Smooth muscle cell (in vitro differentiated cells): Measurements from ENCODE around the gene CDH15. TPM values are rescaled to one million over a fixed set of nuclear protein-coding genes. Genes with fewer than 3 reads are reported as not detected.

Experiments used
- DNase-seq: peaks from one replicate; lab custom pipeline; 2025; ENCODE audit not compliant: unreplicated experiment; lab: John Stamatoyannopoulos, UW
- H2AFZ ChIP-seq: fragments of 200-600 bp; sonication (generic); 2 replicates; pipeline ENCODE4 v1.6.0; 2016; ENCODE audit warnings: antibody characterized with exemption, low read depth, mild to moderate bottlenecking
- H3F3A ChIP-seq: fragments of 200-600 bp; sonication (generic); 2 replicates; pipeline ENCODE4 v1.6.0; 2017; ENCODE audit warnings: antibody characterized with exemption, low read depth
- H3K27ac ChIP-seq: fragments of 200-600 bp; sonication (generic); 2 replicates; pipeline ENCODE4 v1.5.1; 2016; ENCODE audit warnings: low read depth, mild to moderate bottlenecking
- H3K27me3 ChIP-seq: fragments of 200-600 bp; sonication (generic); 2 replicates; pipeline ENCODE4 v1.6.1; 2016; ENCODE audit warnings: low read depth, mild to moderate bottlenecking
- H3K36me3 ChIP-seq: fragments of 200-600 bp; sonication (generic); 2 replicates; pipeline ENCODE4 v1.5.1; 2016; ENCODE audit warnings: low read depth
- H3K4me1 ChIP-seq: fragments of 200-600 bp; sonication (generic); 2 replicates; pipeline ENCODE4 v1.5.1; 2016; ENCODE audit warnings: low read depth
- H3K4me2 ChIP-seq: fragments of 200-600 bp; sonication (generic); 2 replicates; pipeline ENCODE4 v1.6.0; 2016; ENCODE audit warnings: mild to moderate bottlenecking
- H3K4me3 ChIP-seq: fragments of 200-600 bp; sonication (generic); 2 replicates; pipeline ENCODE4 v1.5.1; 2016; ENCODE audit warnings: mild to moderate bottlenecking
- H3K79me2 ChIP-seq: fragments of 200-600 bp; sonication (generic); 2 replicates; pipeline ENCODE4 v1.6.0; 2016; ENCODE audit warnings: low read depth, mild to moderate bottlenecking
- H3K9ac ChIP-seq: fragments of 200-600 bp; sonication (generic); 2 replicates; pipeline ENCODE4 v1.6.0; 2016; ENCODE audit warnings: low read depth
- H3K9me3 ChIP-seq: fragments of 200-600 bp; sonication (generic); replicated peaks from 2 replicates; pipeline ENCODE4 v1.5.1; 2016; ENCODE audit warnings: low read depth
- H4K20me1 ChIP-seq: fragments of 200-600 bp; sonication (generic); 2 replicates; pipeline ENCODE4 v1.6.0; 2016; ENCODE audit warnings: low read depth
- CTCF ChIP-seq: fragments of 200-600 bp; sonication (generic); IDR thresholded peaks from 2 replicates; pipeline ENCODE4 v1.5.1; 2017; ENCODE audit warnings: borderline replicate concordance, mild to moderate bottlenecking, antibody characterized with exemption; ENCODE audit not compliant: insufficient read depth, poor library complexity, severe bottlenecking
- WGBS: methylation state at CpG from one replicate; pipeline ENCODE4 v1.1.7; 2016; ENCODE audit warnings: low lambda C conversion rate; 5-methylcytosine and 5-hydroxymethylcytosine counted together
- polyA plus RNA-seq: library from polyadenylated mRNA; unstranded; fragments of >200 nt; fragmentation: Nextera tagmentation; extraction: Ambion mirVana; gene quantifications from 2 replicates; pipeline ENCODE4 v1.2.1, GENCODE V29; 2016
- total RNA-seq: library from RNA; depleted of rRNA; stranded (reverse); fragments of >200 nt; gene quantifications from 2 replicates; pipeline ENCODE4 v1.2.3, GENCODE V29; 2014

CDH15 gene
- total and polyA plus RNA-seq, 2 experiments from 2014 or later = 0.36 to 1.4 TPM

- H3K4me1 ChIP-seq = no peaks in the 10 kb centered on the region
- no peak overlapping the region for H3K4me3 ChIP-seq
- no peaks in the 10 kb centered on the region for H3K27me3 ChIP-seq
- TF ChIP-seq CTCF = no peak
- no peak overlapping the region for H3K9ac ChIP-seq
- no peaks in the 10 kb centered on the region for H3K36me3 ChIP-seq
- no peaks in the 10 kb centered on the region for H4K20me1 ChIP-seq
- no peak overlapping the region for H2AFZ ChIP-seq
- no peaks in the 10 kb centered on the region for H3K79me2 ChIP-seq
- no peaks in the 10 kb centered on the region for H3F3A ChIP-seq
- no peak for DNase-seq
- no peak overlapping the region for H3K4me2 ChIP-seq
- H3K27ac ChIP-seq = no peak overlapping the region
- no peaks in the 10 kb centered on the region for H3K9me3 ChIP-seq
- 97% methylated on average over 20 of the region's 21 CpGs for WGBS
Observed at GRCh38 chr16:89146211-89147005, 25.1 kb upstream of the CDH15 start.

GRCh38 chr16:89147085-89147817 lies 24.3 kb upstream of the CDH15 start:
- H4K20me1 ChIP-seq = no peaks in the 10 kb centered on the region
- no peaks in the 10 kb centered on the region for H3K27me3 ChIP-seq
- H3K4me1 ChIP-seq = no peaks in the 10 kb centered on the region
- H3K36me3 ChIP-seq = no peaks in the 10 kb centered on the region
- no peak overlapping the region for H3K27ac ChIP-seq
- TF ChIP-seq CTCF = no peak
- H3K9me3 ChIP-seq = no peaks in the 10 kb centered on the region
- DNase-seq = no peak
- H3K4me2 ChIP-seq = no peak overlapping the region
- H2AFZ ChIP-seq = no peak overlapping the region
- no peak overlapping the region for H3K9ac ChIP-seq
- H3F3A ChIP-seq = no peaks in the 10 kb centered on the region
- no peaks in the 10 kb centered on the region for H3K79me2 ChIP-seq
- no peak overlapping the region for H3K4me3 ChIP-seq
- WGBS = 83% methylated on average over 5 of the region's 11 CpGs

- Histone ChIP-seq H4K20me1 (no peaks in the 10 kb centered on the region), H3K9me3 (no peaks in the 10 kb centered on the region), H3K4me2 (no peak overlapping the region), H2AFZ (no peak overlapping the region), H3K4me3 (no peak overlapping the region), H3K27me3 (no peaks in the 10 kb centered on the region), H3K36me3 (no peaks in the 10 kb centered on the region), H3K4me1 (no peaks in the 10 kb centered on the region), H3F3A (no peaks in the 10 kb centered on the region), H3K9ac (no peak overlapping the region), H3K79me2 (no peaks in the 10 kb centered on the region), H3K27ac (no peak overlapping the region)
- DNase-seq = no peak
- 96% methylated on average over 9 of the region's 9 CpGs for WGBS
- TF ChIP-seq CTCF = no peak
Observed at GRCh38 chr16:89149386-89149785, 22.2 kb upstream of the CDH15 start.
